Measurements from ENCODE around the gene LCORL.
"Not testable (repeated sequence)": the region's sequence is repeated elsewhere in the genome, so short reads cannot be mapped to it uniquely, and the experiment has no call there.

LCORL gene

DNA sequence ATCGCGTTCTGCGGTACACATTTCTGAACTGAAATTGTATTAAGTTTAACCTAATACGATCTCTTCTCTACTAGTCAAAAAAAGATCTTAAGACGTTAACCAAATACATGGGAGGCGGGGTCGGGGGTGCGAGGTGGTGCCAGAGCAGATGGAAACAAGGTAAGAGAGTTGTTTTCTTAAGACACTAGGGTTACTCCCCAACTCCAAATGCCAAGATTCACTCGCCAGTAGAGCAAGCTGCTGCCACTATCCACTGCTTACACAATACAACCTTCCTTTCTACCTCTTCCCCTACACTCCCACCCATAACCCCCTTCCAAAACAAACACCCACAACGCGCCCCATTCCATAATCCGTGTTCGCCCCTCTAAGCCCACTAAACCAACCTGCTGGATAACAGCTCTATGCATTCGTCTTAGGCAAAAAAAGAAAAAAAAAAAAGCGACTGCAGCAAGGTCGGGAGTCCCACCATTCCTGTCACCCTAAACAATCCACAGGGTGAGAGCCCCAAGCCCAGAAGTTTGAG is 1.3 kb downstream of the LCORL start:
- no peak for DNase-seq (ENCODE audit: low read depth)

DNA sequence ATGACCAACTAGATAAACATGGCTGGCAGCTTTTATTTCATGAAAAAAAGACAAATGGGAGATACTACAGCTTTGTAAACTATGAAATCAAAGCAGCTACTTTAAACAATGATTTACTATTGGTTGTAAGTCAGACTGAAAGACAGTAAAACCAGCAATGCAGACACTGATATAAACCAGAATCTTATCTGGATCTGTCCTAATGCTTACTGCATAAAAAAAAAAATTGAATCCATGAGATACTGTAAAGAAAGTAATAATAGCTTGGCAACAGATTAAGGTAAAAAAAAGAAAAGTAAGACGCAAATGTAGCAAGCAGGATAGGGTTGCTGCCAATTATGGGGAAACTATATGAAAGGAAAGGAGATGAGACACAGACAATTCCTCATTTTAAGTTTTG is 7.3 kb downstream of the LCORL start:
- no peak for DNase-seq (ENCODE audit: low read depth)

DNA sequence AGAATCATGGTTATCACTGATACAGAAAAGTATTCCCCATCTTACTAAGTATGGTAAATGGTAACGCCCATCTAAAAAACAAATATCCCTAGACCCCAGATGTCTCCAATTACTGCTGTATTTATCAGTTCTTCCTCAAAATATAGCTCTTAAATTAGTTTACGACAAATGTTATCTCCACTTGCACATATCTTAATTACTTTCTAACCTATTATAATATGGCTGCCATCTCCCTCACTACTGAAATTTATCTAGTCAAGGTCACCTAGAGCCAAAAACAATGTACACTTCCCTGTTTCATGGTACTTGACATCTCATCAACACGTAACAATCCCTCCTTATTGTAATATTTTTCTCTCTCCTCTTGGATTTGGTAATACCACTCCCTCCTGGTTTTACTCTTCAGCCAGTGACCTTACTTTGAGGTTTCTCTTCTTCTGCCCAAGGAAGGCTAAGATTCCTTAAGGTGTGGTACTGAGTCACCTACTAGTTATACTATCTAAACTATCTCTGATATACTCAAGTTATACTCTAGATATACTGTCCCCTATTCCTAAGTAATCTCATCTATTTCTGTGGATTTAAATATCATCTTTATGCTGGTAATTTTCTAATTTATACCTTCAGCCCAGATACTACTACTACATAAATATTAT is 8.6 kb downstream of the LCORL start:
- DNase-seq (ENCODE audit: low read depth), result no peak

DNA sequence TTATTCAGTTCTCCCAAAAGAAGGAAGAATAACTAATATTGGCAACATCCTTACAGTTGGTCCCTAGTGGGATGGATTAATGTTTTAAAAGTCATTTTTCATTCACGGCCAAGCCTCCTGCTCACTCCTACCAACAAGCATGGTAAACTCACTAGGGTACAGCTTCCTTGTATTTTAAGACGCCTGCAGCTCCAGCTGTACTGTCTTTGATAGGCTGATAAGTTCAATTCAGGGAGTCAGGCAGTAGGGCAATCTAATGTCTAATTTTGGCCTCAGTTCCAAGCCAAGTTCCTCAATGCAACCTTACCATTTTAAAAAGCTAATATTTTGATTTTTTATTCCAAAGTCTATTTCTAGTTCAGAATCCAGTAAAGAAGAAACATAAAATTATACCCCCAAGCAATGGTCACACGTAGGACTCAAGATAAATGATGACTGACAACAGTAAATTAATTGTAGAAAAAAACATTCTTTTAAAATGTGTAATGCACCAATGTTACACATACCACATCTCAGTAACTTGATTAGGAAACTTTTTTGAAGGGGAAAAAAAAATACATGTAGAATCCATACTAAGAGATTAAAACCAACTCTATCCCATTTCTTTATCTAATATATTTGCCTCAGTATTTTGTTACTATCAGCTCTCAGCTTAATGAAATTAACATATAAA is 9.3 kb downstream of the LCORL start:
- DNase-seq (ENCODE audit: low read depth), result no peak

DNA sequence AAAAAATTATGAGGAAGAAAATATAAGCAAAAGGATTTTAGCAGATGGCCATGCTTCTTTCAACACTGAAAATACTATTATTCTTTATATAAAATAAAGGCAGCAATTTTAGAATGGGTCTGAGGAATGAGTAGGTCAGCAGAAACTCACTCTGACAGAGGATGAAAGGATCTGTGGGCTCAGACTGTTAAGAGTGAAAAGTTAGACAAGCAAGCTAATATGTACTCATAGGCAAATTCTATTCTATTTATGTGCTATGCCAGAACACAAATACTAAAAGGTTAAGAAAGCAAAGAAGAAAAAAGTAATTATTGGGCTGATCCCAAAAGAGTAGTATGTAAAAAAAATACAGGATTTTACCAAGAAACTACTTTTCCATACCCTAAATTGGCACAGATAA is 13.9 kb downstream of the LCORL start:
- no peak for DNase-seq (ENCODE audit: low read depth)

DNA sequence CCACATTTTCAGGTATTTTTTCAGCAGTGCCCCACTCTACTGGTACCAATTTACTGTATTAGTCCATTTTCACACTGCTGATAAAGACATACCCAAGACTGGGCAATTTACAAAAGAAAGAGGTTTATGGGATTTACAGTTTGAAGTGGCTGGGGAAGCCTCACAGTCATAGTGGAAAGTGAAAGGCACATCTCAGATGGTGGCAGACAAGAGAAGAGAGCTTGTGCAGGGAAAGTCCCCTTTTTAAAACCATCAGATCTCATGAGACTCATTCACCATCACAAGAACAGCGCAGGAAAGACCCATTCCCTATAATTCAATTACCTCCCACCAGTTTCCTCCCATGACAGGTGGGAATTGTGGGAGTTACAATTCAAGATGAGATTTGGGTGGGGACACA is 15.1 kb downstream of the LCORL start:
- DNase-seq (ENCODE audit: low read depth), result not testable (repeated sequence)

DNA sequence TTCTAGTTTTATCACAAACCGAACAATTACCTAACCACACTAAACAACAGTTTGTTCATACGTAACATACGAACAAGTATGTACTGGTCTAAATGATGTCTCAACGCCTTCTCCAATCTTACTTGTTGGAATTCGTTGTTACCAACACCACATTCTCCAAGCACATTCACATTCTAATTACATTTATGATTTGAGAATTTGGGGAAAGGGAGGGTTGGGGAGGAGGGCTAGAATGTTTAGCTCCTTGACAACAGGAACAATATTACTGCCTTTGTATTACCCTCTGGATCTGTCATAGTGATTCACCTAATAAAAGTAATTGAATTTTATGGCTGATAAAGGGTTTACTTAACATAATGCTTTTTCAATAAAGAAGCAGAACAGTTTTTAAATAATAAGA is 24.4 kb downstream of the LCORL start:
- DNase-seq (ENCODE audit: low read depth), result no peak

DNA sequence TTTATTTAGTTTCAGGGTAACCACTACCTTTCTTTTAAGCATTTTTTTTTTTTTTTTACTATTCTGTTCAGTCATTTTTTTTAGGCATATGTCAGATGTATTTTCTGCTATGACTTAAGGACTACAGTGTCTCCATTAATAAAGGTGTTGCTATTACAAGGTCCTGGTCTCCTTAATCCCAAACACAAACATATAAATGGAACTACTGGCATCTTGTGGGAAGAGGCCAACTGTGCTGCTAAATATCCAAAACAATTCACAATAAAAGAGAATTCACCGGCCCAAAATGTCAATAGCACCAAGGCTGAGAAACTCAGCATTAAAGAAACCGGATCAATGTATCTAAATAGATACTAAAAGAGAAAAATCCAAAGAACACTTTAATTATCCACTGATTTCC is 26.4 kb downstream of the LCORL start:
- DNase-seq (ENCODE audit: low read depth), result no peak

DNA sequence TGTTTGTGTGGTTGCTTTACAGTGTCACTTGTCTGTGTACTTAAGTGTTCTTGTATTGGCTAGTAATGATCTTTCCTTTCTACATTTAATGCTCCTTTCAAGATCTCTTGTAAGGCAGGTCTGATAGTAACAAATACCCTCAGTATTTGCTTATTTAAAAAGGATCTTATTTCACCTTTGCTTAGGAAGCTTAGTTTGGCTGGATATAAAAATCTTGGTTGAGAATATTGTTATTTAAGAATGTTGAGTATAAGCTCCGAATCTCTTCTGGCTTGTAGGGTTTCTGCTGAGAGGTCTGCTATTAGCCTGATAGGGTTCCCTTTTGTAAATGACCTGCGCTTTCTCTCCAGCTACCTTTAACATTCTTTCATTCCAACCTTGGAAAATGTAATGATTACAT is 35.7 kb downstream of the LCORL start:
- no peak for DNase-seq (ENCODE audit: low read depth)

DNA sequence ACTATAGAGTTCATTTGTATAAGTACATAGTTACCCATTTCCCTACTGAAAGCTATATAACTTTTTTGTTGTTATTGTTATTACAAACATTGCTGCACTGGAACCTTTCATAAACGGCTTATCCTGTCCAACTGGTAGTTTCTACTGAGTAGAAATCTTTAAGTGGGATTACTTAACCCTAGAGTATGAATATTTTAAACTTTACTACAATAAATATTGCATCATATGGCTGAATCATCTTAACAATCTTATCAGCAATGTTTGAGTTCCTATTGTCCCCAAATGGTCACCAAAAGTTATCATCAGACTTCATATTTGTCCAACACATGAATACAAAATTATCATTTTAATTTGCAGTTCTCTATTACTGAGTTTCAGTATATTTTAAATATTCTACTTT is 40.5 kb downstream of the LCORL start:
- DNase-seq (ENCODE audit: low read depth), result no peak

DNA sequence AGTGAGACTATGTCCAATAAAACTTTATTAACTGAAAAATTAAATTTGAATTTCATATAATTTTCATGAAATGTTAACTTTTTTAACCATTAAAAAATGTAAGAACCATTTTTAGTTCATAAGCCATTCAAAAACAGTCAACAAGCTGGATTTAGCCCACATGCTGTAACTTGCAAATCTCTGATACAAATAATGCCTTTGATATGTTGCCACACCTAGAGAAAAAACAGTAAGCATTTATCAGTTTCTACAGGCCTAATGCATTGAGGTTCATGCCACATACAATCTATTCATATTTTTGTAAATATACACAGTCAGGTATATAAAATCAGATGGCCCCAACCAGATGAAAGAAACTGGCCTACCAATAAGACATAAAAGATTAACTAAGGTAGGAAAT is 52.8 kb downstream of the LCORL start:
- DNase-seq (ENCODE audit: low read depth), result no peak

DNA sequence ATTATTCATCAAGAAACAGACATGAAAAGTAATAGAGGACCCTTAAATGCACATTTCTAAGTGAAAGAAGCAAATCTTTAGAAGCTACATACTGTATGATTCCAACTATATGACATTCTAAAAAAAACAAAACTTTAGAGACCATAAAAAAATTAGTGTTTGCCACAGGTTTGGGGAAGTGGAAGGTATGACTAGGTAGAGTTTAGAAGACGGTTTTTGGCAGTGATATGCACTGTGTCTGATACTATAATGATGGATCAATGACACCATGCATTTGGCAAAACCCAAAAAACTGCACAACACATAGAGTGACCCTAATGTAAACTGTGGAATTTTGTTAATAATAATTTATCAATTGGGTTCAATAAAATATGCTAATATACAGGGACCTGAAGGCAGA is 54.5 kb downstream of the LCORL start:
- no peak for DNase-seq (ENCODE audit: low read depth)

DNA sequence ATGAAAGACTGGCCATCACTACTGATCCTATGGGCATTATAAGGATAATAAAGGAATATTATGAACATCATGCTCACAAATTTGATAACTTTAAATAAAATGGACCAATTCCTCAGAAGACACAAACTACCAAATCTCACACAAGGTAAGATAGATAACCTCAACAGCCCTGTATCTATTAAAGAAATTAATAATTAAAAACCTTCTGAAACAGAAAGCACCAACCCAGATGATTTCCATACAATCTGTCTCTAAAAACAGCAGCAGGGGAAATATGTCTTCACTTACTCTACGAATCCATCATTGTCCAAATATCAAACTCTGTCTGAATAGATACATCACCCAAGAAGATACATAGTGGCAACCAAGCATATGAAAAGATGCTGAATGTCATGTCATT is 55.2 kb downstream of the LCORL start:
- no peak for DNase-seq (ENCODE audit: low read depth)

DNA sequence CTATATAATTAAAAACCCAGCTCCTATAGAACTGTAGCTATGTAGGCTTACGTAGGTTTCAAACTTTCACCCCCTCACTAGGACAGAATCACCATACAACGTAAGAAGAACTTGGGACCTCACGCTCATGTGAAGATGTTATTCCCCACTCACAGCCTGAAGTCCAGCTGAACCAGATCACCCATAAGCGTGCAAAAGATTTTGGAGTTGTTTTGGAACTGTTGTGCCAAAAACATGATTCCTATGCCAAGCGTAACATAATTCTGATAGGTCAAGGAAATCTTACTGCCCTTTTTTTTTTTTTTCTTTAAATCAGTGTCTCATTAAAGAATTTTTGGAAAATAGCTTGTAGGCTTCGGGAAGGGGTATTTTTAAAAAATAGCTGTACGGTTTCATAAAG is 57.0 kb downstream of the LCORL start:
- no peak for DNase-seq (ENCODE audit: low read depth)

DNA sequence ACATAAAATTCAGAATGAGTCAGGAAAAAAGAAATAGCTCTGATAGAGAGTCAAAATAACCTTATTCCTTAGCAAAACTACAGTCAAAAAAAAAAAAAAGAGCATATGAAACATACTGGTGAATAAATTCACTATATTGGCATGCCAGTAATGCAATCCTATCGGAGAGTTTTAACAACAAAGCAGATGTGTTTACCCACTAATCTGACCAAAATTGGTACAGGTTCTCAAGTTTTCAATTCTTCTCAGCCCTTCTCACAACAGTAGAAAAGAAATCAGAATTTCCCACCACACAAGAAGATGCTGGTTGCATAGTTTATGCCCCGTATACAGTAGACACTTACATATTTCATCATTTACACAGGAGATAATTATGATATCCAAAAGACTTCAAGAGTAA is 59.4 kb downstream of the LCORL start:
- no peak for DNase-seq (ENCODE audit: low read depth)

DNA sequence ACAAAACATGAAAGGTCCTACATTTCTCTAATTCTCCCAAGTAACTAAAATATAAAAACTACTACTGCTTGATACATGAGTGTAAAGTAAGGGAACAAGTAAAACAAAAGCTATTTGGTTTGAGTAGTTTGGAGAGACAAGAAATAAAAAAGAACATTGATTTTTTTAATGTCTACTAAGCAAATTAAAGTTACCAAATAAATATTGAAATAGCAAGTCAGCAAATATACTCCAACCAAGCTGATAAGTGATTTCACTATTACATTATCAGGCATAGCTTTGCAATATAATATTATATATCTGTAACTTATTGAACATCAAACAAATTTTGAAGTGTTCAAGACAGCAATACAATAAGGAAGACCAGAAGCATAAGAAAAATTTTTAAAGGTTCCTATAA is 60.3 kb downstream of the LCORL start:
- no peak for DNase-seq (ENCODE audit: low read depth)

DNA sequence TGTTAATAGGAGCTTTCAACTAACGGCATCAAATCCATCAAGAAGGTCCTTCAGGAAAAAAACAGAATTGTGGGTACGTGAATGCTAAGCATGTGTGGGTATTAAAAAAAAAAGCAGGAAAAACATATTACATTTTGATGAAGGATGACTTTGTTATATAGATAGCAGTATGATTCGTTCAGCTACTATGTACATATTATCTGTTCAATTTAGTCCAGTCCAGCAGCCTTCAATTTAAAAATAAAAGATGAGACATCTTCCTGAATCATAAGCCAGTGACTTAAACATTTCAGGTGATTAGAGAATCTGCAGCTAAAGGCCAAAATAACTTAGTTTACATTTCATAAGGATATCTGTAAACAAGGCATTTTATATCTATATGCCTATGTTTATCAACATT is 63.4 kb downstream of the LCORL start:
- DNase-seq (ENCODE audit: low read depth), result no peak

DNA sequence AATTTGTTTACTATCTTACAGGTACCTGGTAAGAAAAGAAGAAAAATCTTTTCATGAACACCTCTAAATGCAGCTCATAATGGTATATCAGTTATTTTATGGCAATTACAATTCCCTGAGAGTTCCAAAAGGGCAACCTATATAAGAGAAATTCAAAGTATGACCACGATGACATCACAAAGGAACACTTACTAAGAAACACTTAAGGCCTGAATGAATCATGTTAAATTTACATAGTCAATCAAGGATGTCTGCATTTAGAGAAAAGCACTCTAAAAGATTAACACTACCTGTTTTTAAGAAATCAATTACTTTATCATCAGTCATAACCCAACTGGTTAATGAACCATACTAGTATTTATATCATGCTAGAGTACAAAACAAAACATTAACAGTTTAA is 63.9 kb downstream of the LCORL start:
- no peak for DNase-seq (ENCODE audit: low read depth)

DNA sequence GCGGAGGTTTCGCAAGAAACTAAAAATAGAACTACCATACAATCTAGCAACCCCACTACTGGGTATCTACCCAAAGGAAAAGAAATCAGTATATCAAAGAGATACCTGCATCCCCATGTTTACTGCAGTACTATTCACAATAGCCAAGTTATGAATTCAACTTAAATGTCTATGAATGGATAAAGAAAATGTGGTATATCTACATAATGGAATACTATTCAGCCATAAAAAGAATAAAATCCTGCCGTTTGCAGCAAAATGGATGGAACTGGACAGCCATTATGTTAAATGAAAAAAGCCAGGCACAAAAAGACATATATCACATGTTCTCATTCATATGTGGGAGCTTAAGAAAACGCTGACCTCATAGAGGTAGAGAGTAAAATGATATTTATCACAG is 65.3 kb downstream of the LCORL start:
- no peak for DNase-seq (ENCODE audit: low read depth)

DNA sequence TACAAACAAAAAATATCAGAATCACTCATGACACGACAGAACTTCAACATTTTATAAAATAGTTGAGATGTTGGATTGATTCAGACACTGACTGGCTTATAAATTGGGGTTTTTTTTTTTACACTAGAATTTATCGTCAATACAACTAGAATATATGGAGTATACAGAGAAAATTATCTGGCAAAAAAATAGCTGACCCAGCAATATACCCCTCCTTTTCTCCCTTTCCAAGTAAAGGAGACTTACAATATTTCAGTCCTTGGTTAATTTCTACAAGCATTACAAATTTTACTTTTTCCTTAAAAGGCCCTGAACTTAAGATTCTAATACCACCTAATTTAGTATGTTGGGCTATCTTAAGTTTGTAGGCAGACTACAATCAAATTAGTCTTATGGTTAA is 76.3 kb downstream of the LCORL start:
- no peak for DNase-seq (ENCODE audit: low read depth)

DNA sequence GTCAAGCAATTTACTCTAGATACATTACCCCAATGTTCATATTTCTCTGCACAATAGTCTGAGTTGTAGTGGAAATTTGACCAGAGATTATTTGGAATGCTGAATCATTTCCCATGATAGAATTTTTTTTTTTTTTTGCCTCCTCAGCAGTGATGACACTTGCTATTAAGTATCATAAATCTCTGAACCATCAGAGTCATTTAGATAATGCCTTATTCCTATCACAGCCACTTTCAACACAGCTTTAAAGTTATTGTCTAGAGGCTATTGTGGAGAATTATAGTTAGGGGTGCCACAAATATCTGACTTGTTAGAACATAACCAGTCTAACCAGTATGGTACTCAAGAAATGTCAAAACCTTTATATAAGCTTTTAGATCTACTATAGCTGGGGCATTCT is 79.8 kb downstream of the LCORL start:
- no peak for DNase-seq (ENCODE audit: low read depth)

DNA sequence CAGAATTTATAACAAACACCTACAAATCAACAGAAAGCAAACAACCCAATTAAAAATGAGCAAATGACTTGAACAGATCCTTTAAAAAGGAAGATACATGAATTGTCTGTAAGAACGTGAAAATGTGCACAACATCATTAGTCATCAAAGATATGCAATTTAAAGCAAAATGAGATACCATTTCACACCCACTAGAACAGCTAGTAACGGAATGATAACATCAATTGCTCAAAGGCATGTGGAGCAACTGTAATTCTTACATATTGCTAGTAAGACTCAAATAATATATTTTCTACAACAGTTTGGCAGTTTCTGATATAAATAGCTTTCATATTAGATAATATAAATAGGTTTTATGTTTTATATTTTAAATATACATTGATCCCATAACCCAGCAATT is 82.5 kb downstream of the LCORL start:
- DNase-seq (ENCODE audit: low read depth), result no peak

DNA sequence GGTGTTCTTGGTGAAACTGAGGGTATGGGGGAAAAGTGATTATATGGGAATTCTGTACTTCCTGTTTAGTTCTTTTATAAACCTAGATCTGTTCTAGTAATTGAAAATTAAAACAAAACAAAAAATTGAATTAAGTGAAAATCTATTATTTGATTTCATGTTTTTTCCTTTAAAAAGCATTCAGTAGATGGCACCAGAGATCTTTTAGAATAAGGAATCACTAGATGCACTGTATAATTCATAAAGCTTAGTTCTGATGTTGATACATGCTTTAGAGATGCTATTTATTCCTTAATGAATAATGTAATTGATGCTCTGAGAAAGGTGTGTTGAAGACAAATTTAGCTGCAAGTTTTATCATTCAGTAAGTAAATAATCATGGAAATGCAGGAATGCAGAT is 87.3 kb downstream of the LCORL start:
- DNase-seq (ENCODE audit: low read depth), result no peak

DNA sequence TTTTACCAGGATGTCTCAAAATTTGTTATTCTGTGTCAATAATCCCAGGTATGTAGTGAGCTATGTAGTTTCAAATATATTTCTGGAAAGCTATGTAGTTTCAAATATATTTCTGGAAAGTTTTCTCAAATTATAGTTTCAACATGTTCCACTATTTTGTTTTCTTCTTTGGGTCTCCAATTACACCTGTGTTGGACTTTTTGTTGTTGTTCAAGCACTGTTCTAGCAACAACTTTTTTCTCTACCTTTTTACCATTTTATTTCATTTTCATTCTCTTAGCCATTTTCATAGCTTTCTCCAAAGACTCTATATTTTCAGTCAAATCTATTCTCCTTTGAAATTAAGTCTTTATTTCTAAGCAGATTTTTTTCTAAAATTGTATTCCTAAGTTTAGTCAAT is 88.4 kb downstream of the LCORL start:
- no peak for DNase-seq (ENCODE audit: low read depth)

All from CMK (cell line).